Fibroblast of villous mesenchyme (primary cell): ENCODE results near the gene ERBB2. TPM values are rescaled to one million over a fixed set of nuclear protein-coding genes. Genes with fewer than 3 reads are reported as not detected.

Experiments
- DNase-seq: peaks from one replicate; pipeline ENCODE4 v3.0.0-alpha.2; 2010; ENCODE audit warnings: low read depth
- H3K4me3 ChIP-seq: 2 replicates; pipeline ENCODE4 v1.5.1; 2011; ENCODE audit warnings: low read depth, mild to moderate bottlenecking, low read length
- CTCF ChIP-seq: IDR thresholded peaks from 2 replicates; pipeline ENCODE4 v1.5.1; 2012; ENCODE audit warnings: low read depth, mild to moderate bottlenecking, low read length; ENCODE audit not compliant: insufficient read depth
- total RNA-seq: library from RNA; depleted of rRNA; stranded (reverse); fragments of >200 nt; gene quantifications from 2 replicates; pipeline ENCODE4 v1.2.3, GENCODE V29; 2012

The ERBB2 gene
- total RNA-seq, 1 donor = 47.1 TPM

DNA sequence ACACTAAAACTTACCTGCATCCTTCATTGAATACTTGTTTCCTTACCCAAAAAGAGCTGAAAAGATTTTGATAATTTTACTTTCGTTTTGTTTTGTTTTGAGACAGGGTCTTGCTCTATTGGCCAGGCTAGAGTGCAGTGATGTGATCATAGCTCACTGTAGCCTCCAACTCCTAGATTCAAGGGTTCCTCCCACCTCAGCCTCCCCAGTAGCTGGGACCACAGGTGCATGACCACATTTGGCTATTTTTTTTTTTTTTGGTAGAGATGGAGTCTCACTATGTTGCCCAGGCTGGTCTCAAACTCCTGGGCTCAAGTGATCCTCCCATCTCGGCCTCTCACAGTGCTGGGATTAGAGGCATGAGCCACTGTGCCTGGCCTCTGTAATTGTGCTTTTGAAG is 44.8 kb upstream of the ERBB2 start:
- no peak overlapping the region for H3K4me3 ChIP-seq
- DNase-seq = no peak
- no peak for TF ChIP-seq CTCF

DNA sequence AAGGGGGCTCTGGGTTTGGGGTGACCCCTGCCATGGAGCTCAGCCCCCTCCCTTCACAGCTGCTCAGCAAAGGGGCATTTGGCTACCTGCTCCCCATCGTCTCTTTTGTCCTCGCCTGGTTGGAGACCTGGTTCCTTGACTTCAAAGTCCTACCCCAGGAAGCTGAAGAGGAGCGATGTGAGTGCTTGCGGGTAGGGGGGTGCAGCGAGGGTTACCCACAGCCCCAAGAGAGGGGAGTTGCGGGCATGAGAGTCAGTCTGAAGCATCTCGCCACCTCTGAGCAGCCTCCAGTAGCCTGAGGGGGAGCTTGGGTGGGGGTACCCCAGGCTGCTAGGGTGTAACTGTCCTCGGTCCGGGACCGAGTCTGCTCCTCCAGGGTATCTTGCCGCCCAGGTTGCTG is 41.5 kb upstream of the ERBB2 start:
- H3K4me3 ChIP-seq = no peak overlapping the region
- DNase-seq = no peak
- TF ChIP-seq CTCF = no peak

DNA sequence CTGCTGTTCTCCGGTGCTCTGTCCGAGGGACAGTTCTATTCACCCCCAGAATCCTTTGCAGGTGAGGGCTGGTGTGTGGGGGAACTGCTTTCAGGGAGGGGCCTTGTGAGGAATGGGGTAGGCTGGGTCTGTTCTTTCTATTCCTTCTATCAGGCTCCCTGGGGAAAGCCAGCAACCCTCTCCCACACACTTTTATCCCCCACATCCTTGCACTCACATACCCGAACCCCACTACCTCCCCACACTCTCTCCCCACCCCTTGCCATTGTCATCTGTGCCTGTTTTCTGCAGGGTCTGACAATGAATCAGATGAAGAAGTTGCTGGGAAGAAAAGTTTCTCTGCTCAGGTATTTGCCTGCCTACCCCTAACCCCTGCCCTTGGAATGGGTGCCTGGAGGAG is 41.1 kb upstream of the ERBB2 start:
- H3K4me3 ChIP-seq = no peak overlapping the region
- TF ChIP-seq CTCF = no peak
- DNase-seq = no peak

GRCh38 chr17:39659279-39660010 is 40.4 kb upstream of the ERBB2 start:
- no peak for DNase-seq
- no peak for TF ChIP-seq CTCF
- no peak overlapping the region for H3K4me3 ChIP-seq

DNA sequence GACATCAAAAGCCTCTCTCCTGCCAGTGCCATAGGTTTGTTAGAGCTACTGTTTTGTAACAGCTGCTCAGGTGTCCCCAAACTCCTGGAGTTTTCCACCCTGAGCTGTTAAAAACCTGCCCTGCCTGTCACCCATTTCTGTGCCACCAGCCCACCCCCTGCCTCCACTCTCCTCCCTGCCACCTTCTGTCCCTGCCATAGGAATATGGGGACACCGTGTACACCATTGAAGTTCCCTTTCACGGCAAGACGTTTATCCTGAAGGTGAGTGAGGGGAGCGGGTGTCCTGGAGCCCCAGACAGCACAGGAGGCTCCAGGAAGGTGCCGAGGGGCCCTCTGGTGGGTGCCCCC is 39.9 kb upstream of the ERBB2 start:
- no peak for TF ChIP-seq CTCF

GRCh38 chr17:39660397-39661385 is 39.2 kb upstream of the ERBB2 start:
- no peak for DNase-seq
- no peak for TF ChIP-seq CTCF
- H3K4me3 ChIP-seq = no peak overlapping the region

More for the DNA sequence above, 39.9 kb upstream of the ERBB2 start:
- DNase-seq = no peak
- no peak overlapping the region for H3K4me3 ChIP-seq
